Neural cell (in vitro differentiated cells): ENCODE data around the gene PANK1.

Experiments used
- EP300 ChIP-seq: fragments of 450-650 bp; conservative IDR thresholded peaks from 2 replicates; pipeline ENCODE4 v1.6.1; 2014; ENCODE audit warnings: antibody characterized with exemption, mild to moderate bottlenecking, moderate library complexity; ENCODE audit not compliant: poor library complexity, severe bottlenecking
- EZH2 ChIP-seq: fragments of 200-600, 300-800 bp; shearing (Covaris generic), sonication (generic); IDR thresholded peaks from 2 replicates; pipeline ENCODE4 v1.6.1; 2014; ENCODE audit warnings: antibody characterized with exemption, low read length, borderline replicate concordance, mild to moderate bottlenecking; ENCODE audit not compliant: insufficient read depth, poor library complexity, severe bottlenecking
- MXI1 ChIP-seq: fragments of 450-650 bp; conservative IDR thresholded peaks from 2 replicates; pipeline ENCODE4 v1.6.1; 2014; ENCODE audit warnings: antibody characterized with exemption, mild to moderate bottlenecking; ENCODE audit not compliant: poor library complexity, severe bottlenecking
- POLR2AphosphoS5 ChIP-seq: IDR thresholded peaks from 2 replicates; pipeline ENCODE4 v1.6.1; 2012
- RAD21 ChIP-seq: fragments of 450-650 bp; conservative IDR thresholded peaks from 2 replicates; pipeline ENCODE4 v1.6.1; 2014; ENCODE audit warnings: antibody characterized with exemption, mild to moderate bottlenecking, moderate library complexity
- SMC3 ChIP-seq: fragments of 450-650 bp; conservative IDR thresholded peaks from 2 replicates; pipeline ENCODE4 v1.6.1; 2014; ENCODE audit warnings: antibody characterized with exemption, mild to moderate bottlenecking, moderate library complexity; ENCODE audit not compliant: poor library complexity
- TAF1 ChIP-seq: IDR thresholded peaks from 2 replicates; pipeline ENCODE4 v1.6.1; 2012; ENCODE audit warnings: low read depth
- TF ChIP-seq, protein P1 (sequence below): fragments of 450-650 bp; IDR thresholded peaks from 2 replicates; pipeline ENCODE4 v1.5.1; 2014; ENCODE audit warnings: antibody characterized with exemption, mild to moderate bottlenecking, moderate library complexity; ENCODE audit not compliant: poor library complexity, severe bottlenecking

DNA sequence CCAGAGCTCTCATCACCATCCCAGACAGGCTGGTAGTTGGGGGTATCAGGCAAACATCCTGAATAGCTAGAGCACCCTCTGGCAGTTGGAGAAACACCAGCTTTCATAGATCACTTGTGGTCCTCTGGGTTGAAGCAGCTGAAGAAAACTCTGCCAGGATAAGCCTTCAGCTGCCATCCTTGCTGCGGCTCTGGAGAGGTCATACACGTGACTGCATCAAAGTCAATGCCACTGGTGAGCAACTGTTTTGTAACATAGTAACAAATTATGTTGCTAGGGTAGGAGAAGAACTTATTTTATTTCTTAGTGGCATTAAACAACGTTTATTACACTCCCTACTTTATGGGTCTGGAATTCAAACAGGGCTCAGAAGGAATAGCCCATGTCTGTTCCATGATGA, 19.2 kb upstream of the PANK1 start:
- TF ChIP-seq, protein P1, sequence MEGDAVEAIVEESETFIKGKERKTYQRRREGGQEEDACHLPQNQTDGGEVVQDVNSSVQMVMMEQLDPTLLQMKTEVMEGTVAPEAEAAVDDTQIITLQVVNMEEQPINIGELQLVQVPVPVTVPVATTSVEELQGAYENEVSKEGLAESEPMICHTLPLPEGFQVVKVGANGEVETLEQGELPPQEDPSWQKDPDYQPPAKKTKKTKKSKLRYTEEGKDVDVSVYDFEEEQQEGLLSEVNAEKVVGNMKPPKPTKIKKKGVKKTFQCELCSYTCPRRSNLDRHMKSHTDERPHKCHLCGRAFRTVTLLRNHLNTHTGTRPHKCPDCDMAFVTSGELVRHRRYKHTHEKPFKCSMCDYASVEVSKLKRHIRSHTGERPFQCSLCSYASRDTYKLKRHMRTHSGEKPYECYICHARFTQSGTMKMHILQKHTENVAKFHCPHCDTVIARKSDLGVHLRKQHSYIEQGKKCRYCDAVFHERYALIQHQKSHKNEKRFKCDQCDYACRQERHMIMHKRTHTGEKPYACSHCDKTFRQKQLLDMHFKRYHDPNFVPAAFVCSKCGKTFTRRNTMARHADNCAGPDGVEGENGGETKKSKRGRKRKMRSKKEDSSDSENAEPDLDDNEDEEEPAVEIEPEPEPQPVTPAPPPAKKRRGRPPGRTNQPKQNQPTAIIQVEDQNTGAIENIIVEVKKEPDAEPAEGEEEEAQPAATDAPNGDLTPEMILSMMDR = no peak
- TF ChIP-seq EP300 = no peak
- no peak for TF ChIP-seq POLR2AphosphoS5
- no peak for TF ChIP-seq EZH2
- no peak for TF ChIP-seq RAD21
- no peak for TF ChIP-seq TAF1
- TF ChIP-seq MXI1 = no peak
- TF ChIP-seq SMC3 = no peak
